SK-N-SH (cell line): ENCODE data around the gene ZNHIT3.

Experiments used
- CTCF ChIP-seq: fragments of 200-600 bp; sonication (generic); IDR thresholded peaks from 2 replicates; pipeline ENCODE4 v1.6.1; 2017; ENCODE audit warnings: antibody characterized with exemption, mild to moderate bottlenecking, moderate library complexity
- EP300 ChIP-seq, 2 experiments: IDR thresholded peaks; 2 replicates each; pipeline versions ENCODE4 v1.4.0 to v1.6.1; 2012; ENCODE audit warnings: borderline replicate concordance in 1 of 2, low read depth in 1 of 2, low read length in 1 of 2
- RAD21 ChIP-seq: IDR thresholded peaks from 2 replicates; pipeline ENCODE4 v1.6.1; 2012; ENCODE audit warnings: mild to moderate bottlenecking, low read length
- REST ChIP-seq: IDR thresholded peaks from 2 replicates; pipeline ENCODE4 v1.6.1; 2012; ENCODE audit warnings: mild to moderate bottlenecking, low read depth, low read length, moderate library complexity
- TEAD4 ChIP-seq: IDR thresholded peaks from 2 replicates; pipeline ENCODE4 v1.4.0; 2012; ENCODE audit warnings: mild to moderate bottlenecking, borderline replicate concordance; ENCODE audit not compliant: insufficient read depth
- ZBTB33 ChIP-seq: IDR thresholded peaks from 2 replicates; pipeline ENCODE4 v1.4.0; 2012; ENCODE audit warnings: low read depth, borderline replicate concordance

- TF ChIP-seq ZBTB33, result no peak
- no peak for TF ChIP-seq RAD21
- no peak for TF ChIP-seq EP300 (IDR thresholded peaks at IDR 0.05; ENCODE audit: borderline replicate concordance in 1 of 2, low read depth in 1 of 2, low read length in 1 of 2)
- TF ChIP-seq CTCF, result no peak
- TF ChIP-seq TEAD4, result no peak
- no peak for TF ChIP-seq REST
Observed at GRCh38 chr17:36459601-36460000, 26.9 kb upstream of the ZNHIT3 start.
